K562 (cell line): Measurements from ENCODE around the gene RIMOC1. TPM values are rescaled to one million over a fixed set of nuclear protein-coding genes. Genes with fewer than 3 reads are reported as not detected.
A peak's percentile ranks its signal among the peaks of the same experiment; 100 is the strongest.

ENCODE experiments used
- ATAC-seq: fragments of 200-7000 bp; cut with Tn5 transposase; 3 replicates; pipeline ENCODE4 v1.9.1; 2020; ENCODE audit warnings: moderate library complexity
- BruUV-seq: library from RNA; stranded (reverse); fragments of 400-500 nt; replicated peaks from 2 replicates; lab custom pipeline; 2021; lab: Mats Ljungman, UMichigan
- CTCF ChIA-PET: fragments of 300-600 bp; formaldehyde crosslinking; extraction: SDS; loops from one replicate; lab custom pipeline; 2021; ENCODE audit warnings: low intra/inter-chr PET ratio; lab: Yijun Ruan, JAX
- POLR2A ChIA-PET: fragments of 300-600, 350-650 bp; sonication (Branson Sonifier 250); formaldehyde crosslinking; extraction: SDS; loops from one replicate; lab custom pipeline; 2021; ENCODE audit warnings: antibody characterized with exemption, inconsistent platforms; lab: Yijun Ruan, JAX
- DNase-seq, 4 experiments: peaks; one replicate each; pipeline versions ENCODE4 v3.0.0 to v3.0.0-alpha.2; 2011 to 2018; ENCODE audit warnings: low spot score in 3 of 4, mixed read lengths in 3 of 4; ENCODE audit errors: extremely low read depth in 1 of 4
- FAIRE-seq: peaks from 2 replicates; lab custom pipeline; 2011; peaks lifted over from hg19 to GRCh38; lab: Jason Lieb, UNC
- H2AFZ ChIP-seq: 2 replicates; pipeline ENCODE4 v1.6.0; 2011; ENCODE audit warnings: low read depth, low read length, control low read depth, inconsistent platforms
- H3K27ac ChIP-seq: fragments of 200-600 bp; 3 replicates; pipeline ENCODE4 v1.8.0; 2011; ENCODE audit warnings: low read depth, mild to moderate bottlenecking, control low read depth, inconsistent platforms, low read length, moderate library complexity, mixed read lengths; ENCODE audit errors: extremely low read depth
- H3K27me3 ChIP-seq, 2 experiments: fragments of 300-600 bp in 1 of 2; 2 replicates in 1 of 2; 3 replicates in 1 of 2; pipeline versions ENCODE4 v1.6.0 to v1.8.0; 2011; ENCODE audit warnings: inconsistent platforms in 2 of 2, low read length in 2 of 2, mild to moderate bottlenecking in 1 of 2, mixed read lengths in 1 of 2, moderate library complexity in 1 of 2; ENCODE audit not compliant: control insufficient read depth in 2 of 2, insufficient read depth in 2 of 2
- H3K36me3 ChIP-seq: fragments of 300-600 bp; 3 replicates; pipeline ENCODE4 v1.8.0; 2011; ENCODE audit warnings: mild to moderate bottlenecking, low read length, inconsistent platforms; ENCODE audit not compliant: control insufficient read depth, insufficient read depth
- H3K4me1 ChIP-seq, 2 experiments: fragments of 200-600 bp in 1 of 2; replicated peaks in 1 of 2; 2 replicates in 1 of 2; 3 replicates in 1 of 2; pipeline versions ENCODE4 v1.5.1 to v1.8.0; 2011; ENCODE audit warnings: inconsistent platforms in 2 of 2, low read length in 2 of 2, mild to moderate bottlenecking in 1 of 2, mixed read lengths in 1 of 2, moderate library complexity in 1 of 2; ENCODE audit not compliant: control insufficient read depth in 2 of 2, insufficient read depth in 2 of 2
- H3K4me2 ChIP-seq: 2 replicates; pipeline ENCODE4 v1.6.1; 2011; ENCODE audit warnings: low read length, control low read depth, inconsistent platforms, mixed read lengths; ENCODE audit not compliant: insufficient read depth
- H3K4me3 ChIP-seq: fragments of 200-600 bp; sonication (generic), shearing (Covaris generic); 2 replicates; pipeline ENCODE4 v1.5.1; 2016; ENCODE audit warnings: control low read depth, inconsistent platforms
- H3K79me2 ChIP-seq: fragments of 200-600 bp; 3 replicates; pipeline ENCODE4 v1.8.0; 2011; ENCODE audit warnings: low read length, inconsistent platforms; ENCODE audit not compliant: control insufficient read depth, insufficient read depth
- H3K9ac ChIP-seq, 2 experiments: 2 replicates each; pipeline versions ENCODE4 v1.6.0 to v1.6.1; 2011; ENCODE audit warnings: low read depth in 2 of 2, low read length in 2 of 2, control low read depth in 1 of 2, inconsistent platforms in 1 of 2, mild to moderate bottlenecking in 1 of 2, mixed read lengths in 1 of 2; ENCODE audit not compliant: insufficient read depth in 1 of 2
- H3K9me1 ChIP-seq: one replicate; pipeline ENCODE4 v1.6.0; 2011; ENCODE audit warnings: inconsistent platforms, mild to moderate bottlenecking, low read length, moderate library complexity; ENCODE audit not compliant: control insufficient read depth, insufficient read depth
- H3K9me3 ChIP-seq: replicated peaks from 2 replicates; pipeline ENCODE4 v1.5.1; 2011; ENCODE audit warnings: low read depth, low read length, inconsistent platforms; ENCODE audit not compliant: control insufficient read depth, insufficient read depth
- H4K20me1 ChIP-seq: replicated peaks from 2 replicates; pipeline ENCODE4 v1.6.1; 2011; ENCODE audit warnings: low read length, inconsistent platforms, mixed read lengths; ENCODE audit not compliant: control insufficient read depth, insufficient read depth
- ARID2 ChIP-seq: fragments of 450-650 bp; IDR thresholded peaks from 2 replicates; pipeline ENCODE4 v1.6.1; 2017; ENCODE audit warnings: antibody characterized with exemption, mild to moderate bottlenecking
- BHLHE40 ChIP-seq: IDR thresholded peaks from 2 replicates; pipeline ENCODE4 v1.6.1; 2011; ENCODE audit warnings: low read length, improper control_type of control experiment
- CSDE1 ChIP-seq, 2 experiments: fragments of 450-650 bp; IDR thresholded peaks; 2 replicates each; pipeline ENCODE4 v1.6.1; 2016; ENCODE audit warnings: mild to moderate bottlenecking in 1 of 2
- EHMT2 ChIP-seq: fragments of 450-650 bp; IDR thresholded peaks from 2 replicates; pipeline ENCODE4 v1.6.1; 2018; ENCODE audit warnings: antibody characterized with exemption
- MEIS2 ChIP-seq: fragments of 450-650 bp; IDR thresholded peaks from 2 replicates; pipeline ENCODE4 v1.6.1; 2014; ENCODE audit warnings: mild to moderate bottlenecking; ENCODE audit not compliant: partially characterized antibody
- PRPF4 ChIP-seq: fragments of 200-400 bp; formaldehyde crosslinking; IDR thresholded peaks from one replicate; pipeline ENCODE4 v1.6.1; 2017; ENCODE audit warnings: low read length, low read depth, mild to moderate bottlenecking; ENCODE audit not compliant: insufficient read depth, poor library complexity, severe bottlenecking
- TAF1 ChIP-seq: IDR thresholded peaks from 2 replicates; pipeline ENCODE4 v1.6.1; 2011; ENCODE audit warnings: mild to moderate bottlenecking, low read length, moderate library complexity; ENCODE audit not compliant: insufficient read depth, control insufficient read depth, severe bottlenecking; ENCODE audit errors: extremely low read depth
- TOE1 ChIP-seq, 2 experiments: fragments of 450-650 bp in 1 of 2; sonication (generic) in 1 of 2; formaldehyde crosslinking in 1 of 2; IDR thresholded peaks; 2 replicates each; pipeline versions ENCODE4 v1.7.1 to v1.8.0; 2016 to 2022; ENCODE audit warnings: borderline replicate concordance in 2 of 2, mild to moderate bottlenecking in 2 of 2, antibody characterized with exemption in 1 of 2, inconsistent platforms in 1 of 2, low read depth in 1 of 2, missing genetic modification reagents in 1 of 2, moderate library complexity in 1 of 2
- ZC3H8 ChIP-seq: fragments of 450-650 bp; IDR thresholded peaks from 2 replicates; pipeline ENCODE4 v1.6.1; 2017
- ZNF121 ChIP-seq: sonication (generic); formaldehyde crosslinking; conservative IDR thresholded peaks from 2 replicates; pipeline ENCODE4 v1.8.0; 2022; ENCODE audit warnings: missing genetic modification reagents
- ZZZ3 ChIP-seq: fragments of 450-650 bp; IDR thresholded peaks from 2 replicates; pipeline ENCODE4 v1.6.1; 2016; ENCODE audit warnings: antibody characterized with exemption, mild to moderate bottlenecking, moderate library complexity
- WGBS: fragments of 100-300 bp; shearing (Covaris generic); methylation state at CpG from one replicate; pipeline ENCODE4 v1.1.6; 2016; ENCODE audit warnings: low coverage, mixed read lengths; ENCODE audit not compliant: insufficient coverage; ENCODE audit errors: missing lambda C conversion rate; 5-methylcytosine and 5-hydroxymethylcytosine counted together
- in situ Hi-C: fragments of 300-500 bp; cut with MboI; formaldehyde crosslinking; loops from 4 replicates; pipeline ENCODE4 v1.15.0; 2018; ENCODE audit warnings: inconsistent platforms, mixed read lengths
- intact Hi-C: fragments of 100-400 bp; cut with micrococcal nuclease; formaldehyde crosslinking; loops from 2 replicates; pipeline ENCODE4 v1.14.2; 2022
- polyA plus RNA-seq, 8 experiments: library from polyadenylated mRNA; depleted of rRNA in 4 of 8; stranded (reverse) in 5 of 8; unstranded in 3 of 8; fragments of >200 nt; fragmentation: Nextera tagmentation in 2 of 8; fragmentation: Illumina TruSeq in 1 of 8; extraction: Ambion mirVana in 2 of 8; extraction: Trizol in 1 of 8; gene quantifications; 2 replicates each; pipeline versions ENCODE4 v1.2.1 to v1.2.3, GENCODE V29; 2011 to 2014; ENCODE audit warnings: inconsistent platforms in 1 of 8, missing spikeins in 1 of 8
- total RNA-seq, 7 experiments: library from RNA; depleted of rRNA in 6 of 7; stranded (reverse); fragments of >200 nt in 6 of 7; fragmentation: Illumina TruSeq in 2 of 7; extraction: Trizol in 2 of 7; gene quantifications; 2 replicates each; pipeline versions ENCODE4 v1.2.1 to v1.2.3, GENCODE V29; 2011 to 2021; ENCODE audit warnings: low replicate concordance in 1 of 7
- TF ChIP-seq, protein P1 (sequence below), 2 experiments: fragments of 250-450 bp in 1 of 2; fragments of 450-650 bp in 1 of 2; sonication (Bioruptor Pico) in 1 of 2; IDR thresholded peaks; 2 replicates each; pipeline versions ENCODE4 v1.6.1 to v1.8.0; 2016 to 2021; ENCODE audit warnings: mild to moderate bottlenecking in 2 of 2, moderate library complexity in 2 of 2, missing compliant biosample characterization in 1 of 2, missing genetic modification characterization in 1 of 2
- TF ChIP-seq, protein P2 (sequence below): fragments of 450-650 bp; conservative IDR thresholded peaks from 2 replicates; pipeline ENCODE4 v1.6.1; 2016; ENCODE audit warnings: missing genetic modification characterization, low read depth, mild to moderate bottlenecking, missing compliant biosample characterization, moderate library complexity

RIMOC1 gene
- total and polyA plus RNA-seq, 9 of the 15 experiments (the other 6 are each of a cell fraction or from before 2014, with no cell fraction given) = 11.6 to 63.1 (median 30.8) TPM

DNA sequence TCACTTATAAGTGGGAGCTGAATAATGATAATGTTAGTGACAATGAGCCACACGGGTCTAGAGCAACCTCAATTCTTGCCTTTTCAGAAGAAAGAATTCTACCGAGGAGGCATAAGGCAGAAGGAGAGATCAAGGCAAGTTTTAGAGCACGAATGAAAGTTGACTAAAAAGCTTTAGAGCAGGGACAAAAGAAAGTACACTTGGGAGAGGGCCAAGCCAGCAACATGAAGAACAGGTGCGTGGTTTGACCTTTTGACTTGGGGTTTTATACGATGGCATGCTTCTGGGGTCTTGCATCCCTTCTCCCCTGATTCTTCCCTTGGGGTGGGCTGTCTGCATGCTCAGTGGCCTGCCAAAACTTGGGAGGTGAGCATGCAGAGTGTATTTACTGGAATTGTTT lies 21.4 kb upstream of the RIMOC1 start:
- POLR2A ChIA-PET = interaction anchor here (0.7 to 5.0 kb wide), 6 partner anchors 8 to 21 kb away, joined by 3 to 25 read pairs (median 6); partner anchors contain the start of genes OXCT1 and RIMOC1
- TF ChIP-seq TAF1 (no peak), BHLHE40 (no peak), ZC3H8 (no peak), EHMT2 (0 out of 2 replicates have a peak, but pooled peaks have one; percentile 10), TOE1 (IDR thresholded peaks at IDR 0.05; ENCODE audit: borderline replicate concordance) (no peak), TOE1 (CRISPR knock-in tag; IDR thresholded peaks at IDR 0.05; ENCODE audit: borderline replicate concordance, low read depth) (no peak), CSDE1 (IDR thresholded peaks at IDR 0.05) (no peak), ZZZ3 (no peak), ZNF121 (CRISPR knock-in tag) (no peak), PRPF4 (no peak), MEIS2 (no peak), ARID2 (no peak)
- TF ChIP-seq, protein P1, sequence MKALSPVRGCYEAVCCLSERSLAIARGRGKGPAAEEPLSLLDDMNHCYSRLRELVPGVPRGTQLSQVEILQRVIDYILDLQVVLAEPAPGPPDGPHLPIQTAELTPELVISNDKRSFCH (CRISPR knock-in tag; IDR thresholded peaks at IDR 0.05) = no peak
- TF ChIP-seq, protein P1 (tag; IDR thresholded peaks at IDR 0.05) = peak; percentile 39; the same call in 1 of the 2 replicates
- TF ChIP-seq, protein P2, sequence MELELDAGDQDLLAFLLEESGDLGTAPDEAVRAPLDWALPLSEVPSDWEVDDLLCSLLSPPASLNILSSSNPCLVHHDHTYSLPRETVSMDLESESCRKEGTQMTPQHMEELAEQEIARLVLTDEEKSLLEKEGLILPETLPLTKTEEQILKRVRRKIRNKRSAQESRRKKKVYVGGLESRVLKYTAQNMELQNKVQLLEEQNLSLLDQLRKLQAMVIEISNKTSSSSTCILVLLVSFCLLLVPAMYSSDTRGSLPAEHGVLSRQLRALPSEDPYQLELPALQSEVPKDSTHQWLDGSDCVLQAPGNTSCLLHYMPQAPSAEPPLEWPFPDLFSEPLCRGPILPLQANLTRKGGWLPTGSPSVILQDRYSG = 0 out of 2 replicates have a peak, but pooled peaks have one; percentile 18
- TF ChIP-seq, all 486 proteins: peak for 3
- ATAC-seq (peak; percentile 35), DNase-seq (peak in 1 of 4 experiments; percentile 38), FAIRE-seq (no peak)
- H3K4me2 ChIP-seq = peak overlapping the region; percentile 41; the same call in 1 of the 2 replicates
- intact Hi-C loops = loop anchor here (2.0 kb wide), 1 partner anchor 22 kb away; the partner anchor contains the start of gene RIMOC1
- H2AFZ ChIP-seq = peak overlapping the region; percentile 71
- no peaks in the 10 kb centered on the region for H4K20me1 ChIP-seq
- CTCF ChIA-PET = no interaction called here
- H3K4me3 ChIP-seq = no peak overlapping the region
- in situ Hi-C loops = no loop called here
- no peaks in the 10 kb centered on the region for H3K27me3 ChIP-seq
- 9% methylated on average over 5 of the region's 5 CpGs for WGBS
- H3K36me3 ChIP-seq = no peaks in the 10 kb centered on the region
- no peaks in the 10 kb centered on the region for H3K9me1 ChIP-seq
- no TSS peak for BruUV-seq
- H3K27ac ChIP-seq = peak overlapping the region; percentile 1; the same call in 1 of the 3 replicates
- H3K4me1 ChIP-seq = peaks cover 4 to 17% of the 10 kb centered on the region in 2 experiments; a peak in 3 of 5 replicates
- no peaks in the 10 kb centered on the region for H3K9me3 ChIP-seq
- no peak overlapping the region for H3K9ac ChIP-seq
- no peaks in the 10 kb centered on the region for H3K79me2 ChIP-seq
